ENCODE data around the gene WDR33. TPM values are rescaled to one million over a fixed set of nuclear protein-coding genes. Genes with fewer than 3 reads are reported as not detected.

The WDR33 gene
- total RNA-seq, 3 donors from 2014 or later = 49.4 to 83.3 (median 50.1) TPM

DNA sequence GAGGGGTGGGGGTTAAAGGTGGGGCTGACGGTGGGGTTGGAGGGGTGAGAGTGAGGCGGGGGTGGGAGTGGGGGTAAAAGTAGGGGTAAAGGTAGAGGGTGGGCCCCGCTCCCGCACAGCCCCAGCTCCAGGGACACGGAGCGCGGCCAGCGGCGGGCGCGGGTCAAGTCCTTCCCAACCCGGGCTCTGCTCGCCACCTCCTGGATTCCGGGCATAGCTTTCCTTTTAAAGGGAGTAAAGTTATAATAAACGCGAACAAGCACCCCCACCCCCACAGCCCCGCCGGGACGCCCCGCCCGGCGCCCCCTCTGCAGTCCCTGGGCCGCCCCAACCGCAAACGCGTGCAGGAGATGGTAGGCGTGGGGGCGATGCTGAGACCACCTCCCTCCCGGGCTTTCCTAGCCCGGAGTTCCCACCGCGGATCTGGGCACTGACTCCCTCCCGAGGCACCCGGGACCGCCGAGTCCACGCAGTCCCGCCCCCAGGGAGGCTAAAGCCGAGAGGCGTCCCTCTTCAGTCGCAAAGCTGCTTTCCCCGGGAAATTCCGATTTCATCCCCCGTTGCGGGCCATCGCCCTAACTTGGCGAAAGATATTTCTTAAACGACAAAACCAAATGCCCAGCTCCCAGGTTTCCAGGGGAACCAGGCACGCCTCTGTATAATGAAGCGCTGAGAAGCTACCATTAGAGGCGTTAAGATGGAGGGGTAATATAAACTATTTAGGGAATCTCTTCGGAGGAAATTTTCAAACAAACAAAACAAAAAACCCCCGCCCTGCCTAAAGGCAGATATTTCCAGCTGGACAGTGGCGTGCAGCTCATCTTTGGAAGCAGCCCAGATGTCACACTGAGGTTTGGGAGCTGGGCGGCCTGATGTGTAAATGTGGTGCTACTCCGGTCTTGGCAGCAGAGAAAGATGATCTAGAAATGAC is 135.4 kb downstream of the WDR33 start, which contains the start of gene LIMS2:
Gene LIMS2, minus strand, starts transcription at position 200 of the 931 bp plus-strand sequence. CDS start 506 bp downstream, outside the sequence.
- no peaks in the 10 kb centered on the region for H3K9me3 ChIP-seq
- H3K4me3 ChIP-seq = peak within 1 kb of the TSS; percentile 61 to 82 (median 69)
- intact Hi-C loops (cut with DNase I; ENCODE audit: low total_unique reads) = no loop called here
- DNase-seq (ENCODE audit: low spot score in 2 of 2) = peak; percentile 51 to 52
- H3K36me3 ChIP-seq = no peaks in the 10 kb centered on the region
- TF ChIP-seq POLR2A (IDR thresholded peaks at IDR 0.05) (no peak), POLR2AphosphoS5 (IDR thresholded peaks at IDR 0.05) (no peak)
- TF ChIP-seq, protein P1, sequence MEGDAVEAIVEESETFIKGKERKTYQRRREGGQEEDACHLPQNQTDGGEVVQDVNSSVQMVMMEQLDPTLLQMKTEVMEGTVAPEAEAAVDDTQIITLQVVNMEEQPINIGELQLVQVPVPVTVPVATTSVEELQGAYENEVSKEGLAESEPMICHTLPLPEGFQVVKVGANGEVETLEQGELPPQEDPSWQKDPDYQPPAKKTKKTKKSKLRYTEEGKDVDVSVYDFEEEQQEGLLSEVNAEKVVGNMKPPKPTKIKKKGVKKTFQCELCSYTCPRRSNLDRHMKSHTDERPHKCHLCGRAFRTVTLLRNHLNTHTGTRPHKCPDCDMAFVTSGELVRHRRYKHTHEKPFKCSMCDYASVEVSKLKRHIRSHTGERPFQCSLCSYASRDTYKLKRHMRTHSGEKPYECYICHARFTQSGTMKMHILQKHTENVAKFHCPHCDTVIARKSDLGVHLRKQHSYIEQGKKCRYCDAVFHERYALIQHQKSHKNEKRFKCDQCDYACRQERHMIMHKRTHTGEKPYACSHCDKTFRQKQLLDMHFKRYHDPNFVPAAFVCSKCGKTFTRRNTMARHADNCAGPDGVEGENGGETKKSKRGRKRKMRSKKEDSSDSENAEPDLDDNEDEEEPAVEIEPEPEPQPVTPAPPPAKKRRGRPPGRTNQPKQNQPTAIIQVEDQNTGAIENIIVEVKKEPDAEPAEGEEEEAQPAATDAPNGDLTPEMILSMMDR (IDR thresholded peaks at IDR 0.05) = no peak
- peak within 1 kb of the TSS; percentile 74 to 89 for H3K27ac ChIP-seq
- H3K4me1 ChIP-seq = no peaks in the 10 kb centered on the region
- H3K27me3 ChIP-seq = peaks cover 0 to 10% of the 10 kb centered on the region in 2 donors

DNA sequence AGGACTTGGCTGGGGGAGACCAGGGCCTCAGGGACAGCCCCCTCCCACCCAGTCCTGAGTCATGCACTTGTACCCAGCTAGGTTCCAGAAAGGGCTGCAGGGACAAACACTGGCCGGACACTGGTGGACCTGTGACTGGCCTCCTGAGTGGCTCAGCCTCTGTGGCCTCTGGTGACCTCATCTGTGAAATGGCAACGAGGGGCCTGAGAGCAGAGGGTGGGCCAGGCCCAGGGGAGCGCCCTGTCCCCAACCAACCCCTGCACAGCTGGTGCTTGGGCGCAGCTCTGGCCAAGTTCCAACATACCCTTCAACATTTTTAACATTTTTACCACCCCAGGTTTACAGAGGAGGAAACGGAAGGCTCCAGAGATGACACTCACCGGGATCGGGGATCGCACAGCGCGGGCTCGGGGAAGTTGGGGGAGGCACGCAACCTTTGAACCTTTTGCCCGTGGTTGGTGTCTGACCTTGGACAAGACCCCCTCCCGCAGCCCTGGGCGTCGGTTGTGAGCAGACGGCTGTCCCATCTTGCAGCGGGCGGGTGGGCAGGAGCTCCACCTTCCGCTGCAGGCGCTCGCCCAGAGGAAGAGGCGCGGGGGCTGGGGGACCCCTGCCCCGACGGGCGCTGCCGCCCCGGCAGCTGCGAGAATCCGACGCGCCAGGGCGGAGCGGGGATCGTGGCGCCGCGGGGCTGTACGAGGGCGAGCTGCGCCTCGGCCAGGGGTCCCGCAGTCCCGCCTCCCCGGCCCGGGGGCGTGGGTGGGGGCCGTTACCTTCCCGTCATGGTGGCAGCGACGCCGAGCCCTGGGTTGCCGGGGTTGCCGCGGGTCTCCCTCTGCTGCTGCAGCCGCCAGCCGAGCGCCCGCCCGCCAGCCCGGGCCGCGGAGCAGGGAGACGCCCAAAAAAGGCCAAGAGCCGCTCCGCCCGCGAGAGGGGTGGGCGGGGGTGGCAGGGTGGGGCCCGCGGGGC is 136.4 kb downstream of the WDR33 start:
- Histone ChIP-seq H3K4me3 (peak overlapping the region; percentile 61 to 82 (median 69)), H3K36me3 (no peaks in the 10 kb centered on the region), H3K9me3 (peaks cover 0 to 5% of the 10 kb centered on the region in 2 donors), H3K27me3 (peaks cover 0 to 10% of the 10 kb centered on the region in 2 donors), H3K27ac (peak overlapping the region; percentile 74 to 89), H3K4me1 (no peaks in the 10 kb centered on the region)
- TF ChIP-seq, protein P1 (IDR thresholded peaks at IDR 0.05) = no peak
- TF ChIP-seq POLR2AphosphoS5 (IDR thresholded peaks at IDR 0.05) (no peak), POLR2A (IDR thresholded peaks at IDR 0.05) (no peak)
- intact Hi-C loops (cut with DNase I; ENCODE audit: low total_unique reads) = no loop called here
- peak in 1 of 2 donors; percentile 54 for DNase-seq (ENCODE audit: low spot score in 2 of 2)

DNA sequence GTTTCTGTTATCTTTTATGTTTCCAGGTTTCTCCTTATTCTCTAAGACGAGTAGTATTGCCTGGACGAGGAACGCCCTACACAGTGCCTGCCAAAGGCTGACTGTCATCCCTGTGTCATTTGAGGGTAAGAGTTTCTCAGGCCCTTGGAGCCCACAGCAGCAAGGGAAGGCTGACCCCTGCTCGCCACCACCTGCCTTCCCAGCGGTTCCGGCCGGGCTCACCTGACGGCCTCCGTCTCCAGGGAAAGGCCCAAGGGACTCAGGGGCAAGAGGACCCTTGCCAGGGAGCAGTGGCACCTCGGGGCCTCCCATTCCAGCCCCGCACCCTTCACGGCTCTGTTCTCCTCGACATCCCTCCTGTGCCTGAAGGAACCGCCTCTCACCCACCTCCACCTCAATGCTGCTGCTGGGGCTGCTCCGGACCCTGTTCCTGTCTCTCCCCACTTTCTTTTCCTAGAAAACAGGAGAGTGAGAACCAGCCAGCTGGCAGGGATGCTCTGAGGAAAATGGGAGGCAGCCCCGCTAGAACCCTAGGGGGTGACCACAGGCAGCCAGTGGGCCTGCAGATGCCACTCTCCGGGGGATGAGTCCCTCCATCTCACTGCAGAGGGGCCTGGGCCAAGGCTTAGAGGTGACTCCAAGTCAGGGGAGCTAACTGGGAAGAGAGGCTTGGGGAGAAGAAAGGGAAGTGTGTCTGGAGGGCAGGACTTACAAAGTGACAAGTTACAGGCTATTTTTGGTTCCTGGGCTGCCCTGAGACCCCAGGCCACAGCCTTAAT is 137.5 kb downstream of the WDR33 start:
- DNase-seq (ENCODE audit: low spot score in 2 of 2) = peak in 1 of 2 donors; percentile 37
- H3K27me3 ChIP-seq = peaks cover 0 to 10% of the 10 kb centered on the region in 2 donors
- H3K4me1 ChIP-seq = no peaks in the 10 kb centered on the region
- TF ChIP-seq POLR2A (IDR thresholded peaks at IDR 0.05) = no peak
- no peak for TF ChIP-seq POLR2AphosphoS5 (IDR thresholded peaks at IDR 0.05)
- TF ChIP-seq, protein P1 (IDR thresholded peaks at IDR 0.05) = no peak
- H3K36me3 ChIP-seq = no peaks in the 10 kb centered on the region
- peak overlapping the region; percentile 74 to 89 for H3K27ac ChIP-seq
- peaks cover 0 to 5% of the 10 kb centered on the region in 2 donors for H3K9me3 ChIP-seq
- intact Hi-C loops (cut with DNase I; ENCODE audit: low total_unique reads) = no loop called here
- H3K4me3 ChIP-seq = peak overlapping the region; percentile 61 to 82 (median 69)

DNA sequence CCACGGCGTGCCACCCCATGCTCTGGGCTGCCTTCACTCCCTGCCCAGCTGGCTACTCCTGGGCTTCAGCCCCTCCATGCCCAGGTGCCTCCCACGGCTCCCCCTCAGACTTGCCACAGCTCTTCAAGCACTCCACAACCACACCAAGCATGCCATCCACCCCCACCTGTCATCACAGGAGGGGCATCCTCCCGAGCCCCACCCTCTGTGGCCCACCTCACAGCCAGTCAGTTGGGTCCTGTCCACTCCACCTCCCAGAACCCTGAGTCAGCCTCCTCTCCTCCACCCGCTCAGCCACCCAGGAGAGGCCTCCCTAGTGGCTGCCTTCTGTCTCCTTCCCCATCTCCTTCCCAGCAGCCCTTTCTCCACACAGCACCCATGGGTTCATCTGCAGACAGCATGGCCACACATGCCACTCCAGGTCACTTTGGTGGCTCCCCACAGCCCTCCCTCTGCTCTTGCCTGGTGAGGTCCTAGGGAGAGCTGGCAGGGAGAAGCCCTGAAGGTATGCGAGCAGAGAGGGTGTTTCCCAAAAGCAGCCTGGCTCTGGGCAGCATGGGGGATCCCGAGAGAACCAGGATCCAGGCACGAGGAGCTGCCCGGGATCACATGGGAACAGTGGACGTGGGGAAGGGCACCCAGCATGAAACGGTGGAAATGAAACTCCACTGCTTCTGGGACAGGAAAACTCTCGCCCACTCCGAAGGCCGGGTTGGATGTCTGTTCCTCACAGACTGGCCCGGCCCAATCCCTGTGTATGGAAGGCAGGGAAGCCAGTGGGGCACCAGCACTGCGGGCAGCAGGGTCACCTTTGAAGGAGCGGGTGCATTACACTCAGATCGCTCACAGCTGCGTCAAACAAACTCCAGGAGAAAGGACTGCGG is 138.4 kb downstream of the WDR33 start:
- DNase-seq (ENCODE audit: low spot score in 2 of 2) = peak in 1 of 2 donors; percentile 46
- Histone ChIP-seq H3K27me3 (peaks cover 0 to 10% of the 10 kb centered on the region in 2 donors), H3K4me3 (peak overlapping the region; percentile 61 to 82 (median 69)), H3K4me1 (no peaks in the 10 kb centered on the region), H3K9me3 (peaks cover 0 to 5% of the 10 kb centered on the region in 2 donors), H3K36me3 (no peaks in the 10 kb centered on the region), H3K27ac (peak overlapping the region; percentile 74 to 89)
- intact Hi-C loops (cut with DNase I; ENCODE audit: low total_unique reads) = no loop called here
- no peak for TF ChIP-seq POLR2A (IDR thresholded peaks at IDR 0.05)
- no peak for TF ChIP-seq POLR2AphosphoS5 (IDR thresholded peaks at IDR 0.05)
- TF ChIP-seq, protein P1 (IDR thresholded peaks at IDR 0.05) = no peak

Data from breast epithelium (tissue), 4 donors.